Activated CD4-positive, CD25-positive, alpha-beta regulatory T cell treated with anti-CD3 and anti-CD28 coated beads, Interleukin-2, amount 50 U/mL, for 16 hours (primary cell): ENCODE measurements around the gene MS4A10.

ENCODE experiments used
- DNase-seq: peaks from one replicate; pipeline ENCODE4 v3.0.0-alpha.2; 2020; ENCODE audit warnings: low read depth, low spot score

Gene MS4A10

GRCh38 chr11:60849641-60850520 lies 64.7 kb downstream of the MS4A10 start:
- DNase-seq: no peak
